HepG2 (cell line): ENCODE results near the gene CACNA2D3. TPM values are rescaled to one million over a fixed set of nuclear protein-coding genes. Genes with fewer than 3 reads are reported as not detected.

Experiments
- ATAC-seq: fragments of 200-7000 bp; cut with Tn5 transposase; 3 replicates; pipeline ENCODE4 v1.9.1; 2020; ENCODE audit warnings: mild to moderate bottlenecking, moderate library complexity
- BruUV-seq: library from RNA; stranded (reverse); fragments of 400-500 nt; replicated peaks from 2 replicates; lab custom pipeline; 2021; lab: Mats Ljungman, UMichigan
- CTCF ChIA-PET: fragments of 300-600 bp; formaldehyde crosslinking; extraction: SDS; loops from one replicate; lab custom pipeline; 2021; ENCODE audit warnings: low total read pairs, inconsistent platforms, low intra/inter-chr PET ratio; lab: Yijun Ruan, JAX
- POLR2A ChIA-PET: fragments of 350-600 bp; sonication (Branson Sonifier 250); formaldehyde crosslinking; loops from one replicate; lab custom pipeline; 2020; ENCODE audit warnings: antibody characterized with exemption, inconsistent platforms; lab: Yijun Ruan, JAX
- DNase-seq: peaks from one replicate; pipeline ENCODE4 v3.0.0-alpha.2; 2015; ENCODE audit warnings: low spot score
- FAIRE-seq: peaks from 3 replicates; lab custom pipeline; 2011; peaks lifted over from hg19 to GRCh38; lab: Jason Lieb, UNC
- H2AFZ ChIP-seq: one replicate; pipeline ENCODE4 v1.6.1; 2011; ENCODE audit warnings: low read length, inconsistent platforms
- H3K27ac ChIP-seq: fragments of 300-600 bp; 3 replicates; pipeline ENCODE4 v1.8.0; 2011; ENCODE audit warnings: mixed run types, mild to moderate bottlenecking, mixed read lengths, low read length, inconsistent platforms; ENCODE audit not compliant: insufficient read depth; ENCODE audit errors: extremely low read length
- H3K27me3 ChIP-seq, 2 experiments: fragments of 200-600 bp in 1 of 2; 2 replicates in 1 of 2; 3 replicates in 1 of 2; pipeline versions ENCODE4 v1.6.0 to v1.8.0; 2011; ENCODE audit warnings: low read length in 2 of 2, mild to moderate bottlenecking in 2 of 2, moderate library complexity in 2 of 2, inconsistent platforms in 1 of 2; ENCODE audit not compliant: insufficient read depth in 2 of 2, control insufficient read depth in 1 of 2
- H3K36me3 ChIP-seq, 2 experiments: fragments of 200-600 bp in 1 of 2; replicated peaks in 1 of 2; 2 replicates in 1 of 2; 3 replicates in 1 of 2; pipeline versions ENCODE4 v1.5.1 to v1.8.0; 2011; ENCODE audit warnings: low read length in 2 of 2, inconsistent platforms in 1 of 2; ENCODE audit not compliant: insufficient read depth in 2 of 2, control insufficient read depth in 1 of 2
- H3K4me1 ChIP-seq: 2 replicates; pipeline ENCODE4 v1.5.1; 2012; ENCODE audit warnings: low read length, inconsistent platforms; ENCODE audit not compliant: insufficient read depth
- H3K4me2 ChIP-seq: 2 replicates; pipeline ENCODE4 v1.6.0; 2011; ENCODE audit warnings: low read depth, low read length, inconsistent platforms
- H3K4me3 ChIP-seq, 3 experiments: fragments of 200-600 bp in 1 of 3; sonication (generic), shearing (Covaris generic) in 1 of 3; replicated peaks in 1 of 3; 2 replicates each; pipeline ENCODE4 v1.5.1; 2011 to 2016; ENCODE audit warnings: low read length in 3 of 3, inconsistent platforms in 2 of 3, low read depth in 2 of 3, mild to moderate bottlenecking in 2 of 3, control low read depth in 1 of 3, mixed read lengths in 1 of 3; ENCODE audit not compliant: insufficient read depth in 1 of 3
- H3K79me2 ChIP-seq: one replicate; pipeline ENCODE4 v1.6.1; 2011; ENCODE audit warnings: low read length, inconsistent platforms; ENCODE audit not compliant: insufficient read depth
- H3K9ac ChIP-seq: 2 replicates; pipeline ENCODE4 v1.6.0; 2011; ENCODE audit warnings: mild to moderate bottlenecking, low read depth, low read length, inconsistent platforms; ENCODE audit not compliant: insufficient read depth
- H3K9me3 ChIP-seq: 2 replicates; pipeline ENCODE4 v1.5.1; 2012; ENCODE audit warnings: mild to moderate bottlenecking, low read length
- H4K20me1 ChIP-seq: 2 replicates; pipeline ENCODE4 v1.6.0; 2011; ENCODE audit warnings: inconsistent platforms, mild to moderate bottlenecking, low read length, moderate library complexity; ENCODE audit not compliant: insufficient read depth
- DZIP1 ChIP-seq: sonication (generic); formaldehyde crosslinking; IDR thresholded peaks from 2 replicates; pipeline ENCODE4 v1.5.0; 2020; ENCODE audit warnings: mild to moderate bottlenecking, missing genetic modification reagents
- GFI1 ChIP-seq: sonication (generic); formaldehyde crosslinking; IDR thresholded peaks from 2 replicates; pipeline ENCODE4 v1.5.0; 2020; ENCODE audit warnings: missing genetic modification reagents, mild to moderate bottlenecking, borderline replicate concordance
- IKZF4 ChIP-seq: sonication (generic); formaldehyde crosslinking; IDR thresholded peaks from 2 replicates; pipeline ENCODE4 v1.5.1; 2020; ENCODE audit warnings: borderline replicate concordance, mild to moderate bottlenecking, low read depth, missing genetic modification reagents; ENCODE audit errors: not compliant biosample characterization
- KDM5B ChIP-seq: sonication (generic); formaldehyde crosslinking; IDR thresholded peaks from 2 replicates; pipeline ENCODE4 v1.4.0; 2020; ENCODE audit warnings: missing genetic modification reagents, mild to moderate bottlenecking, borderline replicate concordance
- NFKBIZ ChIP-seq: IDR thresholded peaks from 2 replicates; pipeline ENCODE4 v1.6.1; 2018; ENCODE audit warnings: missing genetic modification reagents, missing compliant biosample characterization
- REPIN1 ChIP-seq: sonication (generic); formaldehyde crosslinking; IDR thresholded peaks from 2 replicates; pipeline ENCODE4 v1.8.0; 2022; ENCODE audit warnings: missing genetic modification reagents, low read depth, mild to moderate bottlenecking, borderline replicate concordance
- SKIL ChIP-seq: sonication (generic); formaldehyde crosslinking; IDR thresholded peaks from 2 replicates; pipeline ENCODE4 v1.8.0; 2022; ENCODE audit warnings: missing genetic modification reagents, mild to moderate bottlenecking, moderate library complexity, borderline replicate concordance
- TRIM22 ChIP-seq: fragments of 450-650 bp; IDR thresholded peaks from 2 replicates; pipeline ENCODE4 v1.6.1; 2017
- ZFP37 ChIP-seq: sonication (generic); formaldehyde crosslinking; IDR thresholded peaks from 2 replicates; pipeline ENCODE4 v1.4.0; 2020; ENCODE audit warnings: missing genetic modification reagents, borderline replicate concordance
- ZGPAT ChIP-seq: IDR thresholded peaks from 2 replicates; pipeline ENCODE4 v1.6.1; 2016; ENCODE audit warnings: mild to moderate bottlenecking
- ZNF572 ChIP-seq: sonication (generic); formaldehyde crosslinking; IDR thresholded peaks from 2 replicates; pipeline ENCODE4 v1.5.1; 2020; ENCODE audit warnings: mild to moderate bottlenecking, missing genetic modification reagents
- ZNF724P ChIP-seq: sonication (generic); formaldehyde crosslinking; IDR thresholded peaks from 2 replicates; pipeline ENCODE4 v1.8.0; 2022; ENCODE audit warnings: missing genetic modification reagents, borderline replicate concordance
- ZNF75D ChIP-seq: sonication (generic); formaldehyde crosslinking; IDR thresholded peaks from 2 replicates; pipeline ENCODE4 v1.8.1; 2023; ENCODE audit warnings: missing genetic modification reagents, mild to moderate bottlenecking, borderline replicate concordance
- ZNF780A ChIP-seq: sonication (generic); formaldehyde crosslinking; IDR thresholded peaks from 2 replicates; pipeline ENCODE4 v1.8.0; 2022; ENCODE audit warnings: mild to moderate bottlenecking, missing genetic modification reagents, moderate library complexity
- WGBS: methylation state at CpG from one replicate; pipeline ENCODE4 v1.1.6; 2017; ENCODE audit warnings: low lambda C conversion rate; 5-methylcytosine and 5-hydroxymethylcytosine counted together
- in situ Hi-C: cut with HindIII; loops from 2 replicates; pipeline ENCODE4 v1.10.0; 2017; ENCODE audit warnings: low pct_unique_long_range_greater_than_20kb; ENCODE audit not compliant: extremely low pct_ligation_motif_present
- intact Hi-C: fragments of 100-400 bp; cut with micrococcal nuclease; formaldehyde crosslinking; loops from one replicate; pipeline ENCODE4 v1.10.0; 2022; ENCODE audit not compliant: unreplicated experiment
- polyA plus RNA-seq, 8 experiments: library from polyadenylated mRNA; depleted of rRNA in 3 of 8; stranded (reverse) in 7 of 8; unstranded in 1 of 8; fragments of >200 nt; fragmentation: Illumina TruSeq in 4 of 8; extraction: Trizol in 4 of 8; gene quantifications; 2 replicates each; pipeline versions ENCODE4 v1.2.1 to v1.2.3, GENCODE V29; 2011 to 2016; ENCODE audit warnings: low read depth in 4 of 8, missing spikeins in 1 of 8, mixed read lengths in 1 of 8; ENCODE audit not compliant: insufficient read depth in 1 of 8
- total RNA-seq, 5 experiments: library from RNA; depleted of rRNA; stranded (reverse); fragments of >200 nt; fragmentation: Illumina TruSeq; extraction: Trizol; gene quantifications; 2 replicates each; pipeline ENCODE4 v1.2.3, GENCODE V29; 2016; ENCODE audit warnings: low read depth in 1 of 5

Gene CACNA2D3
- total and polyA plus RNA-seq, 2 of the 13 experiments (the other 11 are each of a cell fraction or from before 2014, with no cell fraction given), result not detected

- DNase-seq (no peak), ATAC-seq (no peak), FAIRE-seq (no peak)
- Histone ChIP-seq H3K9ac (no peak overlapping the region), H3K4me2 (no peak overlapping the region), H3K36me3 (no peaks in the 10 kb centered on the region), H4K20me1 (no peaks in the 10 kb centered on the region), H2AFZ (no peak overlapping the region), H3K4me3 (no peak overlapping the region), H3K27me3 (no peaks in the 10 kb centered on the region), H3K4me1 (no peaks in the 10 kb centered on the region), H3K79me2 (no peaks in the 10 kb centered on the region), H3K9me3 (no peaks in the 10 kb centered on the region; the same call in 1 of the 2 replicates), H3K27ac (no peak overlapping the region)
- WGBS, result 3% methylated on average over 8 of the region's 8 CpGs
- BruUV-seq, result no TSS peak
- in situ Hi-C loops, result no loop called here
- intact Hi-C loops, result no loop called here
- TF ChIP-seq KDM5B, result no peak
- TF ChIP-seq ZNF75D (CRISPR knock-in tag), result no peak
- TF ChIP-seq REPIN1 (CRISPR knock-in tag), result no peak
- no peak for TF ChIP-seq ZNF572
- TF ChIP-seq ZGPAT (CRISPR knock-in tag), result no peak
- no peak for TF ChIP-seq NFKBIZ (CRISPR knock-in tag)
- no peak for TF ChIP-seq SKIL (CRISPR knock-in tag)
- no peak for TF ChIP-seq IKZF4 (CRISPR knock-in tag)
- TF ChIP-seq DZIP1, result no peak
- TF ChIP-seq TRIM22, result no peak
- no peak for TF ChIP-seq ZNF780A (CRISPR knock-in tag)
- TF ChIP-seq ZFP37 (CRISPR knock-in tag), result no peak
- no peak for TF ChIP-seq GFI1 (CRISPR knock-in tag)
- no peak for TF ChIP-seq ZNF724P (CRISPR knock-in tag)
- ChIA-PET POLR2A (no interaction called here), CTCF (no interaction called here)
These were observed 359.4 kb downstream of the CACNA2D3 start for GRCh38 chr3:54481606-54482365.
